ENCODE results near the gene UBXN4. TPM values are rescaled to one million over a fixed set of nuclear protein-coding genes. Genes with fewer than 3 reads are reported as not detected.

UBXN4 gene
- total and polyA plus RNA-seq, 2 donors: 64.4 to 98.1 TPM

DNA sequence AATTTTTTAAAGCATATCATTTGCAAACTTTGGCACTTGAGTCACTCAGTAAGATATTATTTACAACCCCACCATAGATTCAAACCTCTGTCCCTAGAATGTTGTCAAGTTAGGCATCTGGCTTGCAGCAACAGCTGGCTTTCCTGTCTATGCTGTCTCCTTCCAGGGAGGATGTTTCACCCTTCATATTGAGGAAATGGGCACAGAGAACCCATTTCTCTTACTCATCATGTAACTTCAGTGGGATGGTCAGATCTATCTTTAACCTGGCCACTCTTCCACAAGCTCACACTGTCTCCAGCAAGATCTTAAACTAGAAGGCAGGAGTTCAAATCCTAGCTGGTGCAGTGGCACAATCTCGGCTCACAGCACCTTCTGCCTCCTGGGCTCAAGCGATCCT, 79.5 kb downstream of the UBXN4 start:
- H3K27ac ChIP-seq (ENCODE audit: low read depth in 1 of 2, low read length in 1 of 2): peak overlapping the region; percentile 36 to 95
- WGBS: 58% methylated on average over 2 of the region's 2 CpGs

DNA sequence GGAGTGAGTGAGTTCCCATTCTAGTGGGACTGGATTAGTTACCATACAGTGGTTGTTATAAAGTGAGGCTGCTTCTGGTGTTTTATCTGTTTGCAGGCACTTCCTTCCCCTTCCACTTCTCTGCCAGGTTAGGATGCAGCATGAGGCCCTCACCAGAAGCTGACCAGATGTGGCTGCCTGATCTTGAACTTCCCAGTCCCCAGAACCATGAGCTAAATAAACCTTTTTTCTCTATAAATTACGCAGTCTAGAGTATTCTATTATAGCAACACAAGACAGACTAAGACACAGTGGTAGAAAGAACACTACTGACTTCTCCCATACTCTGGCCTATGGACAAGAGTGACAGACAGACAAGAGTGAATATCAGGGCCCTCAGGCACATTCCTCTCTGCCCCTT, 81.2 kb downstream of the UBXN4 start:
- H3K27me3 ChIP-seq (ENCODE audit: control insufficient read depth in 2 of 2, insufficient read depth in 1 of 2, low read length in 1 of 2): no peaks in the 10 kb centered on the region
- peak overlapping the region in 1 of 2 donors; percentile 95 for H3K27ac ChIP-seq (ENCODE audit: low read depth in 1 of 2, low read length in 1 of 2)
- no peak for DNase-seq (ENCODE audit: low read depth in 6 of 9, low spot score in 9 of 9)
- H3K36me3 ChIP-seq (ENCODE audit: control insufficient read depth in 2 of 2, insufficient read depth in 2 of 2, low read length in 1 of 2): peaks cover 10 to 25% of the 10 kb centered on the region in 2 donors
- WGBS: 100% methylated on average over 1 of the region's 1 CpG
- peak overlapping the region in 1 of 2 donors; percentile 84 for H3K4me3 ChIP-seq (ENCODE audit: low read length in 2 of 2)
- H3K9me3 ChIP-seq (ENCODE audit: control insufficient read depth in 2 of 2, insufficient read depth in 1 of 2, low read length in 1 of 2): peaks cover 7 to 13% of the 10 kb centered on the region in 2 donors
- peaks cover 35 to 64% of the 10 kb centered on the region in 2 donors for H3K4me1 ChIP-seq (ENCODE audit: control insufficient read depth in 2 of 2, insufficient read depth in 2 of 2, low read length in 2 of 2)

More for the DNA sequence above, 79.5 kb downstream of the UBXN4 start:
- Histone ChIP-seq H3K9me3 (ENCODE audit: control insufficient read depth in 2 of 2, insufficient read depth in 1 of 2, low read length in 1 of 2) (peaks cover 7 to 13% of the 10 kb centered on the region in 2 donors), H3K4me3 (ENCODE audit: low read length in 2 of 2) (peak overlapping the region; percentile 55 to 84), H3K36me3 (ENCODE audit: control insufficient read depth in 2 of 2, insufficient read depth in 2 of 2, low read length in 1 of 2) (peaks cover 12 to 19% of the 10 kb centered on the region in 2 donors), H3K4me1 (ENCODE audit: control insufficient read depth in 2 of 2, insufficient read depth in 2 of 2, low read length in 2 of 2) (peaks cover 29 to 47% of the 10 kb centered on the region in 2 donors), H3K27me3 (ENCODE audit: control insufficient read depth in 2 of 2, insufficient read depth in 1 of 2, low read length in 1 of 2) (no peaks in the 10 kb centered on the region)
- peak in 1 of 9 donors; percentile 53 for DNase-seq (ENCODE audit: low read depth in 6 of 9, low spot score in 9 of 9)

DNA sequence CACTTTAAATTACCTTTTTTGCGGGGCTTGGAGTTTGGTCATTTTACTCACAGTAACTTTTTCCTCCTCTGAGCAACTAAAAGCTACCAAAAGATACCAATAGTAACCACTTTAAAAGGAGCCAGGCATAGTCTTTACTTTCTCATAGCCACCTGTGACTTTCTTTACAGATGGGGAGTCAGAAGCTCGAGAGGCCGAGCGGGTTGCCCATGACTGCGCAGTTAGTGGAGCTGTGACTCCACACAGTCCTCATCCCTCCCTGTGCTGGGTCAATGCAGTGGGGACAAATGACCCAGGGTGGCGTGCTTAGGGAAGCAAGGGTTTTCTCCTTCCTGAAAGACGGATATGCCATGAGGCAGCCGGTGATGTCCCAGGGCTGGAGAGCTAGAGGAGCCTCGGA, 83.5 kb downstream of the UBXN4 start:
- no peaks in the 10 kb centered on the region for H3K27me3 ChIP-seq (ENCODE audit: control insufficient read depth in 2 of 2, insufficient read depth in 1 of 2, low read length in 1 of 2)
- peak overlapping the region; percentile 67 to 95 for H3K27ac ChIP-seq (ENCODE audit: low read depth in 1 of 2, low read length in 1 of 2)
- peak in 4 of 9 donors; percentile 26 to 75 (median 40) for DNase-seq (ENCODE audit: low read depth in 6 of 9, low spot score in 9 of 9)
- WGBS: 21% methylated on average over 9 of the region's 9 CpGs
- H3K4me1 ChIP-seq (ENCODE audit: control insufficient read depth in 2 of 2, insufficient read depth in 2 of 2, low read length in 2 of 2): peaks cover 29 to 73% of the 10 kb centered on the region in 2 donors
- H3K9me3 ChIP-seq (ENCODE audit: control insufficient read depth in 2 of 2, insufficient read depth in 1 of 2, low read length in 1 of 2): peaks cover 7 to 16% of the 10 kb centered on the region in 2 donors
- peaks cover 13 to 47% of the 10 kb centered on the region in 2 donors for H3K36me3 ChIP-seq (ENCODE audit: control insufficient read depth in 2 of 2, insufficient read depth in 2 of 2, low read length in 1 of 2)
- peak overlapping the region; percentile 8 to 38 for H3K4me3 ChIP-seq (ENCODE audit: low read length in 2 of 2)

DNA sequence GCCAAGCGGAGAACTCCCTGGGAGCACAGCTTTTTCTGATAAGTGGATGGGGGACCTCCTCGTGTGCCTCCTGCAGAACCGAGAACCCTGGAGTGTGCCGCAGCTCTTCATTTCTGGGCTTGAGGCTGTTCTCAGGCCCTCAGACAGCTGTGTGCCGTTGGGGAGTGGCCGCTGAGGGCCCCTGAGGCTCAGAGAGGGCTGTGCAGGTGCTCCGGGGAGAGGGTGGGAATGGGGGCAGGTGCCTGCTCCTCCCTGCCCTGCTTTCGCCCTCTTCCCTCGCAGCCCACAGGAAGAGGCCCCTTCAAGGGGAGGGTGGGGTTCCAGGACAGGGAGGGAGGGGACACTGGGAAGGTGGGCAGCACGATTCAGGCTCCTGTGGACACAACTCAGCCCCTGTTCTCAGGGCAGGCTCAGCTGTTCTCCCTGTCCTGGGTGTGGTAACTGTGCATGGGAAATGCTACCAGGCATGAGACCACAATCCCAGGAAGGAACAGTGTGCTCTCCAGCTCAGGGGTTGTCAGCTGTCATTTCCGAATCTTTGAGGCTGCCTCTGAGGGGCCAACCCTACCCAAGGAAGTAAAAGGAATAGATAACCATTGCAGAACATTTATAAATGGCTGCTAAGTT, 84.0 kb downstream of the UBXN4 start:
- 3% methylated on average over 11 of the region's 11 CpGs for WGBS
- Histone ChIP-seq H3K4me3 (ENCODE audit: low read length in 2 of 2) (peak overlapping the region; percentile 8 to 38), H3K27ac (ENCODE audit: low read depth in 1 of 2, low read length in 1 of 2) (peak overlapping the region; percentile 67 to 95), H3K27me3 (ENCODE audit: control insufficient read depth in 2 of 2, insufficient read depth in 1 of 2, low read length in 1 of 2) (no peaks in the 10 kb centered on the region), H3K9me3 (ENCODE audit: control insufficient read depth in 2 of 2, insufficient read depth in 1 of 2, low read length in 1 of 2) (peaks cover 7 to 16% of the 10 kb centered on the region in 2 donors), H3K4me1 (ENCODE audit: control insufficient read depth in 2 of 2, insufficient read depth in 2 of 2, low read length in 2 of 2) (peaks cover 28 to 75% of the 10 kb centered on the region in 2 donors), H3K36me3 (ENCODE audit: control insufficient read depth in 2 of 2, insufficient read depth in 2 of 2, low read length in 1 of 2) (peaks cover 14 to 52% of the 10 kb centered on the region in 2 donors)
- peak in 6 of 9 donors; percentile 54 to 85 (median 66) for DNase-seq (ENCODE audit: low read depth in 6 of 9, low spot score in 9 of 9)

DNA sequence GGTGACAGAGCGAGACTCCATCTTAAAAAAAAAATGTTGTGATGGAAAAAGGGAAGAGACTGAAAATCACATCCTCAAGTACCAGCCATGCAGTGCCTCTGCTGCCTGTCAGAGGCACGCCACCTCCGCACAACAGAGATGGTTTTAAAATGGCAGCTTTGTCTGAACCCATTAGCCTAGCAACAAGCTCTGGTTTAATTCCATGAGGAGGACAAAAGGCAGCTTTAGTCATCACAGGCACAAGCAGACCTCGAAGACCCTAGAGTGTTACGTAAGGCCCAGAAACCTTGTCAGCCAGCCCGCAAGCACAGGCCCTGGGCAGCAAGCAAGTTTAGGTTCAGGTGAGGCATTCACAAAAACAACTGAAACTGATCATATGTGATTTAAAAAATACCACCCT, 84.9 kb downstream of the UBXN4 start:
- 97% methylated on average over 6 of the region's 6 CpGs for WGBS
- peak overlapping the region in 1 of 2 donors; percentile 95 for H3K27ac ChIP-seq (ENCODE audit: low read depth in 1 of 2, low read length in 1 of 2)
- DNase-seq (ENCODE audit: low read depth in 6 of 9, low spot score in 9 of 9): peak in 1 of 9 donors; percentile 30
- H3K9me3 ChIP-seq (ENCODE audit: control insufficient read depth in 2 of 2, insufficient read depth in 1 of 2, low read length in 1 of 2): peaks cover 7 to 16% of the 10 kb centered on the region in 2 donors
- no peaks in the 10 kb centered on the region for H3K27me3 ChIP-seq (ENCODE audit: control insufficient read depth in 2 of 2, insufficient read depth in 1 of 2, low read length in 1 of 2)
- peaks cover 14 to 57% of the 10 kb centered on the region in 2 donors for H3K36me3 ChIP-seq (ENCODE audit: control insufficient read depth in 2 of 2, insufficient read depth in 2 of 2, low read length in 1 of 2)
- H3K4me1 ChIP-seq (ENCODE audit: control insufficient read depth in 2 of 2, insufficient read depth in 2 of 2, low read length in 2 of 2): peaks cover 23 to 75% of the 10 kb centered on the region in 2 donors
- no peak overlapping the region for H3K4me3 ChIP-seq (ENCODE audit: low read length in 2 of 2)

DNA sequence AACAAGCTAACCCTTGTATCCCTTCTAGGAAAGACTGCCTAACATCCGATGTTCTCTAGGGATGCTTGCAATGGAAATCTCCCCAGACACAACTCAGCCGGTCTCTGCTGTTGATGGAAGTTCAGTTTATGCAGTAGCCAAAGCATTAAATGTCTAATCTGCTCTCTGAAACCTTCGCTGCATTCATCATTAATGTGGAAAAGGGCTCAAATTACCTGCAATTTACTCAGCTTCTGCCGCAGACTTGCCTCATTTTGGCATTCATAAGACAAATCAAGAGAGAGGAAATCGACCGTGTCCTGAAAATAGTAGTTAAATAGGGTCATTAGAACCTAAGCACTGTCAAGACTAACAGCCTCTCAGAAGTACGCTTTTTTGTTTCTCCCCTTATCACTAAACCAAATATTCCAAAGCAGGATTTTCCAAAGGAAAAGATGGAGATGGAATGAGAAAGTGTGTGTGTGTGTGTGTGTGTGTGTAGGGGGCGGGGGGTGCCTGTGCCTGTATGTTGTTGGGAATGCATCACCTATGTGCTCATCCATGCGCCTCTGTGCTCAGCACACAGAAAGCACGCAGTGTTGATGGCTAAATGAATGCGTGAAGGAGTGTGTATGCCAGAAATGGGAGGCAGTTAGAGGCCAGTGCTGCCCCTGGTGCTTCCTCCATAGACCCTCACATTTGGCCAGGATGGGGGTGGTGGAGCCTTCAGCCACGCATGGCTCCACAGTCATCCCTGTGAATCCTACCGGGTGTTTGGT, 87.9 kb downstream of the UBXN4 start:
- DNase-seq (ENCODE audit: low read depth in 6 of 9, low spot score in 9 of 9): no peak
- no peak overlapping the region for H3K27ac ChIP-seq (ENCODE audit: low read depth in 1 of 2, low read length in 1 of 2)
- H3K27me3 ChIP-seq (ENCODE audit: control insufficient read depth in 2 of 2, insufficient read depth in 1 of 2, low read length in 1 of 2): no peaks in the 10 kb centered on the region
- no peak overlapping the region for H3K4me3 ChIP-seq (ENCODE audit: low read length in 2 of 2)
- H3K9me3 ChIP-seq (ENCODE audit: control insufficient read depth in 2 of 2, insufficient read depth in 1 of 2, low read length in 1 of 2): peaks cover 0 to 2% of the 10 kb centered on the region in 2 donors
- H3K4me1 ChIP-seq (ENCODE audit: control insufficient read depth in 2 of 2, insufficient read depth in 2 of 2, low read length in 2 of 2): peaks cover 17 to 56% of the 10 kb centered on the region in 2 donors
- WGBS: 93% methylated on average over 13 of the region's 13 CpGs
- peaks cover 5 to 45% of the 10 kb centered on the region in 2 donors for H3K36me3 ChIP-seq (ENCODE audit: control insufficient read depth in 2 of 2, insufficient read depth in 2 of 2, low read length in 1 of 2)

DNA sequence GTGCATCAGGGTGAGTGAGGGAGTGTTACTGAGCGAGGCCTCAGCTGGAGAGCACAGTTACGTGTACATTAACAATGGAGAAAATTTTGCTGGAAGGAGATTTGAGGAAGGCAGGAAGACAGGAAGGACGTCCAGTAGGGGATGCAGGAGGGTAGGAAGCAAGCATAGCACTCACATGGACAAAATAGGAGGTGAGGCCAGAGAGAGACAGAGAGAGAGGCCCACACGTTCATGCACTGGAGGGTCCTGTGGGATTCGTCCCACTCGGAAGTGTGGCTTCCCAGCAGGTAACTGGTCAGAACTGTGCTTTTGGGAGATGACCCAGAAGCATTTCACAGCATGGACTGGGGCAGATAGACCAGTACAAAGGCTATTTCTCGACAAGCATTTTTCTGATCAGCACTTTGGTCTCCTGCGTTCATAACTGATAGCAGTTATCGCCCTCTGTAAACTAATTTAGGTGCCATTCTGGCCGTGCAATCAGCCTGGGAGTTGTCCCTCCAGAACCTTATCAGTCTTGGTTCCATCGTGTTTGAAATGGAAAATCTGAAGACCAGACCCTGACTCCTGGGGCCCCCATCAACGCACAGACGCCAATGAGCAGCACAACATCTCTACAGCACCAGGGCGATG, 89.6 kb downstream of the UBXN4 start:
- H3K4me1 ChIP-seq (ENCODE audit: control insufficient read depth in 2 of 2, insufficient read depth in 2 of 2, low read length in 2 of 2): peaks cover 10 to 45% of the 10 kb centered on the region in 2 donors
- H3K36me3 ChIP-seq (ENCODE audit: control insufficient read depth in 2 of 2, insufficient read depth in 2 of 2, low read length in 1 of 2): peaks cover 5 to 45% of the 10 kb centered on the region in 2 donors
- no peak overlapping the region for H3K27ac ChIP-seq (ENCODE audit: low read depth in 1 of 2, low read length in 1 of 2)
- no peak for DNase-seq (ENCODE audit: low read depth in 6 of 9, low spot score in 9 of 9)
- no peaks in the 10 kb centered on the region for H3K27me3 ChIP-seq (ENCODE audit: control insufficient read depth in 2 of 2, insufficient read depth in 1 of 2, low read length in 1 of 2)
- WGBS: 91% methylated on average over 14 of the region's 14 CpGs
- H3K4me3 ChIP-seq (ENCODE audit: low read length in 2 of 2): no peak overlapping the region
- H3K9me3 ChIP-seq (ENCODE audit: control insufficient read depth in 2 of 2, insufficient read depth in 1 of 2, low read length in 1 of 2): peaks cover 0 to 2% of the 10 kb centered on the region in 2 donors

DNA sequence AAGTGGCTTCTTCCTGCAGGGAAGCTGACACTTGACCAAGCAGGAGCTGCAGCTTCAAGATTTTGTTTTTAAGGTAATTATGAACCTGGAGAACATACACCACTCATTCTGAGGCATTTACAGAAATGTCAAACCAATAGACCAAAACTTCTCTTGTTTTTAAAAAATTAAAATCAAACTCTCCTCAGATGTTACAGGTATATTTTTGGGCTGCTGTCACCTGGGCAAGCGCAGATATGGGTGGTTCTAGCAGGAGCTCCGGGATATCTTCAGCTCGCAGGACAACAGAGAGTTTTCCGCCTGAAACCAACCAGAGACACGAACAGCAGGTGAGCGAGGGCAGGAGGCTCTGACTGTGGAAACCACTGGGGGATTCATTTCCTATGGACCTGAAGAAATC, 91.2 kb downstream of the UBXN4 start:
- no peak for DNase-seq (ENCODE audit: low read depth in 6 of 9, low spot score in 9 of 9)
- 93% methylated on average over 6 of the region's 6 CpGs for WGBS
- Histone ChIP-seq H3K27me3 (ENCODE audit: control insufficient read depth in 2 of 2, insufficient read depth in 1 of 2, low read length in 1 of 2) (no peaks in the 10 kb centered on the region), H3K9me3 (ENCODE audit: control insufficient read depth in 2 of 2, insufficient read depth in 1 of 2, low read length in 1 of 2) (peaks cover 0 to 2% of the 10 kb centered on the region in 2 donors), H3K27ac (ENCODE audit: low read depth in 1 of 2, low read length in 1 of 2) (no peak overlapping the region), H3K4me1 (ENCODE audit: control insufficient read depth in 2 of 2, insufficient read depth in 2 of 2, low read length in 2 of 2) (peaks cover 5 to 29% of the 10 kb centered on the region in 2 donors), H3K36me3 (ENCODE audit: control insufficient read depth in 2 of 2, insufficient read depth in 2 of 2, low read length in 1 of 2) (peaks cover 5 to 44% of the 10 kb centered on the region in 2 donors), H3K4me3 (ENCODE audit: low read length in 2 of 2) (no peak overlapping the region)

All from thymus (tissue), 11 donors.